ENCODE data around the gene RTTN. TPM values are rescaled to one million over a fixed set of nuclear protein-coding genes. Genes with fewer than 3 reads are reported as not detected.

Gene RTTN
- total RNA-seq, 1 experiment from 2014 or later, result 21.5 TPM

- ATAC-seq, result no peak
- ChIA-PET POLR2A (no interaction called here), CTCF (no interaction called here)
- Mint-ChIP-seq H3K9me3 (peaks cover 14% of the 10 kb centered on the region), H3K4me1 (no peaks in the 10 kb centered on the region), H3K27ac (no peak overlapping the region), H3K27me3 (ENCODE audit: low read depth) (no peaks in the 10 kb centered on the region), H3K36me3 (peaks cover 28% of the 10 kb centered on the region), H3K4me3 (no peak overlapping the region)
- TF ChIP-seq ZNF423 (CRISPR knock-in tag; IDR thresholded peaks at IDR 0.05) (no peak), ZBTB21 (CRISPR knock-in tag; IDR thresholded peaks at IDR 0.05; ENCODE audit: borderline replicate concordance) (no peak), NFATC4 (CRISPR knock-in tag; IDR thresholded peaks at IDR 0.05) (no peak), FOXJ3 (CRISPR knock-in tag; IDR thresholded peaks at IDR 0.05; ENCODE audit: borderline replicate concordance) (no peak), ETV6 (CRISPR knock-in tag; IDR thresholded peaks at IDR 0.05) (no peak), USF1 (CRISPR knock-in tag; IDR thresholded peaks at IDR 0.05) (no peak), ATF1 (CRISPR knock-in tag; IDR thresholded peaks at IDR 0.05) (no peak), NFE2L1 (CRISPR knock-in tag; IDR thresholded peaks at IDR 0.05) (no peak)
- no peak for DNase-seq (ENCODE audit: low spot score)
These were observed 115.6 kb downstream of the RTTN start for GRCh38 chr18:70089858-70090257.

GRCh38 chr18:70086085-70086484, 119.4 kb downstream of the RTTN start:
- Mint-ChIP-seq H3K4me1 (no peaks in the 10 kb centered on the region), H3K27ac (no peak overlapping the region), H3K9me3 (no peaks in the 10 kb centered on the region), H3K36me3 (peaks cover 6% of the 10 kb centered on the region), H3K4me3 (no peak overlapping the region), H3K27me3 (ENCODE audit: low read depth) (no peaks in the 10 kb centered on the region)
- ChIA-PET CTCF (interaction anchor here (2.1 kb wide), 1 partner anchor 449 kb away, joined by 6 read pairs; no protein-coding TSS in a partner anchor), POLR2A (no interaction called here)
- DNase-seq (ENCODE audit: low spot score), result no peak
- ATAC-seq, result no peak
- TF ChIP-seq ZNF396 (CRISPR knock-in tag; IDR thresholded peaks at IDR 0.05; ENCODE audit: borderline replicate concordance) (no peak), KAT7 (CRISPR knock-in tag; IDR thresholded peaks at IDR 0.05; ENCODE audit: borderline replicate concordance) (no peak), MXD4 (CRISPR knock-in tag; IDR thresholded peaks at IDR 0.05; ENCODE audit: borderline replicate concordance) (no peak), GRHL2 (CRISPR knock-in tag; IDR thresholded peaks at IDR 0.05; ENCODE audit: insufficient replicate concordance, severe bottlenecking) (no peak), ETV6 (CRISPR knock-in tag; IDR thresholded peaks at IDR 0.05) (no peak), ZBTB43 (CRISPR knock-in tag; IDR thresholded peaks at IDR 0.05) (no peak), ESRRA (CRISPR knock-in tag; IDR thresholded peaks at IDR 0.05; ENCODE audit: borderline replicate concordance) (no peak), ZSCAN18 (CRISPR knock-in tag; IDR thresholded peaks at IDR 0.05) (no peak), NFATC4 (CRISPR knock-in tag; IDR thresholded peaks at IDR 0.05) (no peak), RELA (CRISPR knock-in tag; IDR thresholded peaks at IDR 0.05; ENCODE audit: borderline replicate concordance) (no peak), ZNF532 (CRISPR knock-in tag; IDR thresholded peaks at IDR 0.05; ENCODE audit: borderline replicate concordance) (no peak), E2F1 (CRISPR knock-in tag; IDR thresholded peaks at IDR 0.05) (no peak), ZNF281 (CRISPR knock-in tag; IDR thresholded peaks at IDR 0.05) (no peak), PREB (CRISPR knock-in tag; IDR thresholded peaks at IDR 0.05; ENCODE audit: borderline replicate concordance) (no peak)
